Measurements from ENCODE around the gene ZMYND19.
"Not testable (repeated sequence)": the region's sequence is repeated elsewhere in the genome, so short reads cannot be mapped to it uniquely, and the experiment has no call there.

DNA sequence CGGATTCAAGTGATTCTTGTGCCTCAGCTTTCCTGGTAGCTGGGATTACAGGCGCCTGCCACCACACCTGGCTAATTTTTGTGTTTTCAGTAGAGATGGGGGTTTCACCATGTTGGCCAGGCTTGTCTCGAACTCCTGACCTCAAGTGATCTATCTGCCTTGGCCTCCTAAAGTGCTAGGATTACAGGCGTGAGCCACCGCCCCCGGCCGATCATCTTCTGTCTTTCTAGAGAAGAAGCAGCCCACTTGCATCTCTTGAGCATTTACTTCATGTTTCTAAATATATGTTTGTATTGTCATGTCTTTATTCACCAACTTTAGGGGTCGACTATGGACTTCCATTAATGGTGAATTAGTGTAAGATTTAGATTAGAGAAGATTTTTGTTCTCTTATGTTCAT is 31.9 kb upstream of the ZMYND19 start:
- TF ChIP-seq, protein P1, sequence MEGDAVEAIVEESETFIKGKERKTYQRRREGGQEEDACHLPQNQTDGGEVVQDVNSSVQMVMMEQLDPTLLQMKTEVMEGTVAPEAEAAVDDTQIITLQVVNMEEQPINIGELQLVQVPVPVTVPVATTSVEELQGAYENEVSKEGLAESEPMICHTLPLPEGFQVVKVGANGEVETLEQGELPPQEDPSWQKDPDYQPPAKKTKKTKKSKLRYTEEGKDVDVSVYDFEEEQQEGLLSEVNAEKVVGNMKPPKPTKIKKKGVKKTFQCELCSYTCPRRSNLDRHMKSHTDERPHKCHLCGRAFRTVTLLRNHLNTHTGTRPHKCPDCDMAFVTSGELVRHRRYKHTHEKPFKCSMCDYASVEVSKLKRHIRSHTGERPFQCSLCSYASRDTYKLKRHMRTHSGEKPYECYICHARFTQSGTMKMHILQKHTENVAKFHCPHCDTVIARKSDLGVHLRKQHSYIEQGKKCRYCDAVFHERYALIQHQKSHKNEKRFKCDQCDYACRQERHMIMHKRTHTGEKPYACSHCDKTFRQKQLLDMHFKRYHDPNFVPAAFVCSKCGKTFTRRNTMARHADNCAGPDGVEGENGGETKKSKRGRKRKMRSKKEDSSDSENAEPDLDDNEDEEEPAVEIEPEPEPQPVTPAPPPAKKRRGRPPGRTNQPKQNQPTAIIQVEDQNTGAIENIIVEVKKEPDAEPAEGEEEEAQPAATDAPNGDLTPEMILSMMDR (IDR thresholded peaks at IDR 0.05): not testable (repeated sequence)
- not testable (repeated sequence) for TF ChIP-seq POLR2A (IDR thresholded peaks at IDR 0.05)
